Endothelial cell of coronary artery (primary cell): ENCODE measurements around the gene SGSM2. TPM values are rescaled to one million over a fixed set of nuclear protein-coding genes. Genes with fewer than 3 reads are reported as not detected.

Experiments
- total RNA-seq: library from RNA; depleted of rRNA; stranded (reverse); fragments of >200 nt; gene quantifications from 2 replicates; pipeline ENCODE4 v1.2.3, GENCODE V29; 2014

Gene SGSM2
- 29.4 and 44.5 TPM in 2 replicates for total RNA-seq

DNA sequence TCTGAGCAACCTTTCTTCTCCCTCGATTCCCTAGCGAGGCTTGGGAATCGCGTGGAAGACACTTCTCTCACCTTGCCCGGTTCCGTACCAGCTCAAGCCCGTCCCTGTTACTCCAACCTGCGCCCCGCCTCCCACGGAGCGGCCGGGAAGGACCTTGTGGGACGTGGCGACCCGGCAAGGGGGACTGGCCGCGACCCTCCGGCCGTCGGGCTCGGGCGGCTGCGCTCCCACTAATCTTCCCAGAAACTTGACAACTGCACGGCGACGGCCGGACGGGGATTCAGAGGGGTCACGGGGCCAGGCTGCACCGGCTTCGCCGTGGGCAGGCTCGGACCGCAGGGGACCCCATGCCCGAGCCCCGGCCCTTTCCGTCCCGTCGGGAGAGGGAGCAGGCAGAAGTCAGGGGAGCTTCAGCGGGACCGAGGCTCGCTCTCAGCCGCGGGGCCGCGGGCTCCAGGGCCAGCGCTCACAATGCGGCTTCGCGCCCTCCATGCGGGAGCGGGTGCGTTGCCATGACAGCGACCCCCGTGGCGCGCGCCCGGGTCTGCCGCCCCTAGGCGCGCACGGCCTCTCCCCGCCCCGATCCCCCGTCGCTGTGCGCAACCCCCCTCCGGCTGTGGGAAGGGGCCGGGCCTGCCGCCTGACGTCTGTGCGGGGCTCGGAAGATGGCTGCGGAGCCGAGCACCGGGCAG lies at the start of gene SGSM2:
SGSM2 (plus strand) TSS at position 650 of the 692 bp plus-strand sequence. CDS start 188 bp downstream, outside the sequence.

DNA sequence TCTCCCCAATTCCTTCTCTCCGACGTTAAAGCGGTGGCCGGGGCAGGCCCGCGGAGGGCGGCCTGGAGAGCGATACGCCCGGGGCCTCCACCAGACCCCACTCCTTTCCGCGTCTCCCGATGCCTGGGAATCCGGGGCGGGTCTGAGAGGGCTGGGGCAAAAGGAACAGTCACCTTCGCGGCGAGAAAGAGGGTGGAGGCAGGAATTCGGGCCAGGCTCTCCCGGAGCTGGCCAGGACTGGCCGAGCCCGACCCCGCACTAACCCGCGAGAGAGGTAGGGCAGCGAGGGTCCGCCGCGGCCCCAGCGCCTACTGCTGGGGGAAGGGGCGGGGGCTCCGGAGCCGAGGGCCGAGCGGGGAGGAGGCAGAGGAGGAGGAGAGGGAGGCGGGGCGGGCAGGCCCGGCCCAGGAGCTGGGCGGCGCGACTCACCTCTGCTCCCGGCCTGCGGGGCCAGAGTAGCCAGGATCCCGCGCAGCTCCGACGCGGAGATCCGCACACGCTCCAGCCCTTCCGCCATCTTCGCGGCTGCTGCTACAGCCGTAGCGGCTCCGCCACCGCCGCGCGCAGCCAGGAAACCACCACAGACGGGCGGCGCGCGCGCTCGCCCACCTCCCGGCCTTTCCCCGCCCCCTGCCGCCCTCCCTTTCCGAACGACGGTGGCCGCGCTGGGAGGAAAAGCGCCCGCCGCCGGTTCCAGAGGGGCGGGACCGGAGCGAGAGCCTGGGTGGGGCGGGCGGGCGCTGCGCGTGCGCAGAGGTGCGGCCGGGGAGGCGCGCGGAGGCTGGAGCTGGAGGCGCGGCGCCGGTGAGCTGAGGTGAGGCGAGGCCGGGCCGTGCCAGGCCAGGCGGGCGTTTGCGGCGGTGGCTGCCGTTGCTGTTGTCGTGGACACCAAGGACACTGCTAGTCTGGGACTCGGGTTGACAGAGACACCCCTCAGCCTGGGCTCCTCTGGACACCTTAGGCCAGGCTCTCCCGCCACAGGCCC lies 33.8 kb upstream of the SGSM2 start, which contains the start of the genes SMG6 and SRR:
SMG6 (minus strand) TSS at position 582 of the 985 bp plus-strand sequence; CDS start at position 517, 65 bp downstream.
SRR (plus strand) TSS at position 747 of the 985 bp plus-strand sequence. CDS start 11,611 bp downstream, outside the sequence.

DNA sequence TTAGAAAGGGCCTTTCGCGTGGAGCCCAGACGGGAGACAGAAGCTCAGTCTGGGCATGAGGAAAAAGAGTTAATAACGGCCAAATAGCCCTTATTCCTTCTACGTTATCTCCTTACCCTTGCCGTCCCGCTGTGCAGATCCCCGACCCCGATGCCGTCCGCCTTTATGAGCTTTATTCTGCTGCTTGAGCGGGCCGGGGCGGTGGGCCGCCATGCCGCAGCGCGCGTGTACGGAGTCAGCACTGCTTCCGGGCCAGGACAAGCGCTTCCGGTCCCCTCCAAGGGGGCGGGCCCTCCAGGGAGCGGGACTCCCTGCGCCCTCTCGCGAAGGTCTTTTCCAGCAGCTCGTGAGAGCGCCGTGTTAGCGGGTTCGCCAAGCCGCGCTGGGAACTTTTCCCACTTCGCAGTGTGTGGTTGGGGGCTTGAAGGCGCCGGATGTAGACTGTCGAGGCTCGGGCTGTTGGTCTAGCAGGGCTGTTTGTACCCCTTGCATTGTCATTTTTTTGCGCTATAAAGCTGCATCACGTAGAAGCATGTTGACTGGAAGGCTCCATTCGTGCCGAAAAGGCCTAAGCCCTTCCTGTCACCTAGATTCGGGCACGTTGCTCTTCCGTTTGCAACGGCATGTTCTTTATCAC lies 968 bp upstream of the SGSM2 start, which contains the start of gene TSR1:
TSR1 (minus strand) TSS at position 243 of the 637 bp plus-strand sequence; CDS start at position 213, 30 bp downstream.

DNA sequence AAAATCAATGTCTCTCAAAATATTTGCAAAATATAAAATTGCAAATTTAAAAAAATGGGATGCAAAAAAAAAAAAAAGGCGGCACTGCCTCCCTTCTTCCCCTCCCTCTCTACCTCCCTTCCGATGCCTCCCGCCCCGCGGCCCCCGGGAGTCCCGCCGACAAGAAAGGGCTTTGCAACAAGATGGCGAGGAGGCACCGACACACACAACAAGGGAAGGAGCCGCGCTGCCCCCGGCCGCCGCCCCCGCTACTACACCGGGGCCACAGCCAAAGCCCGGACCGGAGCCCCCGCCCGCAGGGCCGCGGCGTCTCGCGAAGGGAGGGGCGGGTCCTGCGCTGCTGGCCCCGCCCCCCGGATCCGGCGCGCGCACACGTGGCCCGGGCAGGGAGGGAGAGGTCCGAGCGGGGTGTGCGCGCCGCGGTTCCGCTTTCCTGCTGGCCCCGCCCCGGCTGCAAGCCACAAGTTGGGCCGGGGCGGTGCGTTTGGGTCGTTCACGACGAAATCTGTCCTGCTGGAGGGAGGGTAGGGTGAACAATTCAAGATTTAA lies 63.6 kb downstream of the SGSM2 start, which contains the start of gene MNT:
MNT (minus strand) TSS at position 184 of the 549 bp plus-strand sequence. CDS start 348 bp downstream, outside the sequence.

Other genes starting within 250 kb of the SGSM2 start
- gene SMG6, start 33.7 kb upstream of the SGSM2 start, total RNA-seq: 21.0 and 31.7 TPM in 2 replicates
- gene SRR, start 33.6 kb upstream of the SGSM2 start, total RNA-seq: 8.3 and 16.1 TPM in 2 replicates
- gene TSR1, start 1.0 kb upstream of the SGSM2 start, total RNA-seq: 52.8 and 54.5 TPM in 2 replicates
- gene MNT, start 63.6 kb downstream of the SGSM2 start, total RNA-seq: 2.8 and 6.2 TPM in 2 replicates
- gene METTL16, start 174.4 kb downstream of the SGSM2 start, total RNA-seq: 10.6 and 11.2 TPM in 2 replicates